HCT116 (cell line): ENCODE measurements around the gene RASSF3. TPM values are rescaled to one million over a fixed set of nuclear protein-coding genes. Genes with fewer than 3 reads are reported as not detected.

Source experiments
- ATAC-seq: fragments of 200-7000 bp; cut with Tn5 transposase; 2 replicates; pipeline ENCODE4 v1.9.1; 2020; ENCODE audit warnings: mild to moderate bottlenecking, moderate library complexity
- BruUV-seq: library from RNA; stranded (reverse); fragments of 400-500 nt; replicated peaks from 2 replicates; lab custom pipeline; 2021; lab: Mats Ljungman, UMichigan
- CTCF ChIA-PET: fragments of 300-600 bp; sonication (Branson Sonifier 250); formaldehyde crosslinking; loops from one replicate; lab custom pipeline; 2021; ENCODE audit warnings: antibody characterized with exemption; lab: Charles Lee
- POLR2A ChIA-PET: fragments of 300-600, 350-600 bp; sonication (Branson Sonifier 250); formaldehyde crosslinking; loops from one replicate; lab custom pipeline; 2021; ENCODE audit warnings: antibody characterized with exemption; lab: Charles Lee
- RAD21 ChIA-PET, 2 experiments: fragments of 300-600 bp; sonication (Branson Sonifier 250); formaldehyde crosslinking; loops; one replicate each; lab custom pipeline; 2023; ENCODE audit warnings: low total read pairs in 2 of 2; ENCODE audit not compliant: uncharacterized antibody in 2 of 2, unreplicated experiment in 2 of 2, low non-redundant PET in 1 of 2; lab: Charles Lee
- DNase-seq: peaks from one replicate; pipeline ENCODE4 v3.0.0-alpha.2; 2010; ENCODE audit warnings: low read depth, low spot score
- H2AFZ ChIP-seq: fragments of 200-600 bp; shearing (Covaris generic), sonication (generic); 2 replicates; pipeline ENCODE4 v1.6.1; 2017; ENCODE audit warnings: low read depth, mixed run types, mixed read lengths, antibody characterized with exemption, low read length; ENCODE audit not compliant: poor library complexity, severe bottlenecking
- H3K27ac ChIP-seq: 2 replicates; pipeline ENCODE4 v1.5.1; 2012; ENCODE audit warnings: low read depth, low read length
- H3K27me3 ChIP-seq: fragments of 200-600 bp; sonication (generic); 2 replicates; pipeline ENCODE4 v1.6.1; 2016; ENCODE audit warnings: mixed run types, low read length, mixed read lengths; ENCODE audit not compliant: insufficient read depth
- H3K36me3 ChIP-seq, 2 experiments: fragments of 200-500 bp in 1 of 2; fragments of 200-600 bp in 1 of 2; sonication (Bioruptor generic) in 1 of 2; sonication (generic) in 1 of 2; 2 replicates each; pipeline versions ENCODE4 v1.5.1 to v1.6.1; 2014 to 2016; ENCODE audit warnings: low read length in 2 of 2, inconsistent platforms in 1 of 2, mixed read lengths in 1 of 2, mixed run types in 1 of 2; ENCODE audit not compliant: insufficient read depth in 2 of 2, control insufficient read depth in 1 of 2
- H3K4me1 ChIP-seq, 2 experiments: fragments of 200-600 bp in 1 of 2; sonication (generic) in 1 of 2; 2 replicates each; pipeline versions ENCODE4 v1.5.1 to v1.6.1; 2012 to 2017; ENCODE audit warnings: low read length in 2 of 2, inconsistent platforms in 1 of 2, mild to moderate bottlenecking in 1 of 2, mixed read lengths in 1 of 2, mixed run types in 1 of 2, moderate library complexity in 1 of 2; ENCODE audit not compliant: insufficient read depth in 2 of 2, control insufficient read depth in 1 of 2
- H3K4me2 ChIP-seq: fragments of 200-600 bp; sonication (generic); 2 replicates; pipeline ENCODE4 v1.6.1; 2017; ENCODE audit warnings: mixed run types, low read length, mixed read lengths
- H3K4me3 ChIP-seq, 2 experiments: fragments of 200-600 bp in 1 of 2; sonication (generic) in 1 of 2; replicated peaks in 1 of 2; 2 replicates each; pipeline ENCODE4 v1.5.1; 2011 to 2016; ENCODE audit warnings: low read length in 2 of 2, control low read depth in 1 of 2, low read depth in 1 of 2, mild to moderate bottlenecking in 1 of 2, mixed read lengths in 1 of 2, mixed run types in 1 of 2
- H3K79me2 ChIP-seq: fragments of 200-600 bp; sonication (generic); 2 replicates; pipeline ENCODE4 v1.6.1; 2017; ENCODE audit warnings: mild to moderate bottlenecking, mixed run types, low read length, moderate library complexity, mixed read lengths; ENCODE audit not compliant: insufficient read depth
- H3K9ac ChIP-seq: fragments of 200-600 bp; sonication (generic); 2 replicates; pipeline ENCODE4 v1.6.1; 2016; ENCODE audit warnings: low read length, mixed read lengths
- H3K9me2 ChIP-seq: fragments of 200-600 bp; sonication (generic), shearing (Covaris generic); 2 replicates; pipeline ENCODE4 v1.6.1; 2017; ENCODE audit warnings: mixed run types, mild to moderate bottlenecking, moderate library complexity; ENCODE audit not compliant: insufficient read depth
- H3K9me3 ChIP-seq, 2 experiments: fragments of 200-500 bp in 1 of 2; fragments of 200-600 bp in 1 of 2; sonication (Bioruptor generic) in 1 of 2; sonication (generic) in 1 of 2; 2 replicates each; pipeline ENCODE4 v1.6.1; 2014 to 2017; ENCODE audit warnings: low read length in 2 of 2, mixed read lengths in 2 of 2, inconsistent platforms in 1 of 2, low read depth in 1 of 2, mild to moderate bottlenecking in 1 of 2, mixed run types in 1 of 2, moderate library complexity in 1 of 2; ENCODE audit not compliant: control insufficient read depth in 1 of 2, insufficient read depth in 1 of 2
- H4K20me1 ChIP-seq: fragments of 200-600 bp; sonication (generic), shearing (Covaris generic); 2 replicates; pipeline ENCODE4 v1.6.1; 2017; ENCODE audit warnings: mixed run types, mild to moderate bottlenecking, moderate library complexity; ENCODE audit not compliant: insufficient read depth
- ATF3 ChIP-seq: IDR thresholded peaks from 2 replicates; pipeline ENCODE4 v1.6.1; 2012
- CBX3 ChIP-seq: IDR thresholded peaks from 2 replicates; pipeline ENCODE4 v1.6.1; 2012; ENCODE audit warnings: low read depth
- CEBPB ChIP-seq: IDR thresholded peaks from 2 replicates; pipeline ENCODE4 v1.6.1; 2012; ENCODE audit warnings: low read depth
- CTCF ChIP-seq, 3 experiments: fragments of 200-600 bp in 1 of 3; sonication (generic) in 1 of 3; IDR thresholded peaks in 2 of 3; conservative IDR thresholded peaks in 1 of 3; 2 replicates each; pipeline ENCODE4 v1.5.1; 2012 to 2017; ENCODE audit warnings: low read depth in 2 of 3, low read length in 2 of 3, antibody characterized with exemption in 1 of 3, borderline replicate concordance in 1 of 3, control low read depth in 1 of 3, mild to moderate bottlenecking in 1 of 3, mixed read lengths in 1 of 3, mixed run types in 1 of 3, moderate library complexity in 1 of 3; ENCODE audit not compliant: insufficient read depth in 1 of 3
- EGR1 ChIP-seq: IDR thresholded peaks from 2 replicates; pipeline ENCODE4 v1.6.1; 2012; ENCODE audit warnings: low read depth
- EZH2 ChIP-seq: fragments of 200-600 bp; sonication (generic); IDR thresholded peaks from 2 replicates; pipeline ENCODE4 v1.6.1; 2017; ENCODE audit warnings: antibody characterized with exemption, mixed run types
- EZH2phosphoT487 ChIP-seq: fragments of 200-600 bp; IDR thresholded peaks from 2 replicates; pipeline ENCODE4 v1.6.1; 2018; ENCODE audit warnings: antibody characterized with exemption, borderline replicate concordance
- FOSL1 ChIP-seq: IDR thresholded peaks from 2 replicates; pipeline ENCODE4 v1.6.1; 2012; ENCODE audit warnings: low read depth
- MAX ChIP-seq: IDR thresholded peaks from 2 replicates; pipeline ENCODE4 v1.6.1; 2012
- POLR2A ChIP-seq: IDR thresholded peaks from 2 replicates; pipeline ENCODE4 v1.7.0; 2011; ENCODE audit warnings: borderline replicate concordance; ENCODE audit not compliant: insufficient read depth, insufficient read length; ENCODE audit errors: extremely low read depth
- POLR2AphosphoS5 ChIP-seq: IDR thresholded peaks from 2 replicates; pipeline ENCODE4 v1.6.1; 2011; ENCODE audit warnings: mild to moderate bottlenecking, low read depth, low read length, moderate library complexity
- RAD21 ChIP-seq: IDR thresholded peaks from 2 replicates; pipeline ENCODE4 v1.6.1; 2012; ENCODE audit warnings: low read depth, mild to moderate bottlenecking
- REST ChIP-seq: IDR thresholded peaks from 2 replicates; pipeline ENCODE4 v1.6.1; 2012; ENCODE audit warnings: low read depth
- SP1 ChIP-seq: IDR thresholded peaks from 2 replicates; pipeline ENCODE4 v1.6.1; 2012; ENCODE audit warnings: low read depth
- SRF ChIP-seq: IDR thresholded peaks from 2 replicates; pipeline ENCODE4 v1.6.1; 2012; ENCODE audit warnings: low read depth
- YY1 ChIP-seq: IDR thresholded peaks from 2 replicates; pipeline ENCODE4 v1.6.1; 2011; ENCODE audit warnings: low read length, low read depth, moderate library complexity, mild to moderate bottlenecking; ENCODE audit not compliant: insufficient replicate concordance; ENCODE audit errors: extremely low read depth
- ZBTB33 ChIP-seq: IDR thresholded peaks from 2 replicates; pipeline ENCODE4 v1.6.1; 2011; ENCODE audit warnings: mild to moderate bottlenecking, low read length, moderate library complexity; ENCODE audit not compliant: insufficient replicate concordance; ENCODE audit errors: extremely low read depth
- ZNF274 ChIP-seq: fragments of 200-500 bp; sonication (Bioruptor generic); IDR thresholded peaks from 2 replicates; pipeline ENCODE4 v1.6.1; 2014; ENCODE audit warnings: mild to moderate bottlenecking, low read depth, low read length, inconsistent platforms
- intact Hi-C: fragments of 100-400 bp; cut with micrococcal nuclease; formaldehyde crosslinking; loops from 2 replicates; pipeline ENCODE4 v1.10.0; 2022
- total RNA-seq: library from RNA; stranded (reverse); gene quantifications from one replicate; pipeline ENCODE4 v1.2.1, GENCODE V29; 2021; ENCODE audit not compliant: unreplicated experiment

RASSF3 gene
- total RNA-seq, 1 experiment from 2014 or later: 67.1 TPM

- DNase-seq: no peak
- RAD21 ChIA-PET: no interaction called here
- Histone ChIP-seq H3K9me2 (no peaks in the 10 kb centered on the region), H3K4me3 (no peak overlapping the region), H3K27ac (no peak overlapping the region), H3K36me3 (peaks cover 4 to 5% of the 10 kb centered on the region in 2 experiments; a peak in 2 of 4 replicates), H3K9ac (no peak overlapping the region), H3K79me2 (peaks cover 75% of the 10 kb centered on the region), H3K27me3 (no peaks in the 10 kb centered on the region), H3K4me2 (peak overlapping the region; percentile 91; the same call in 1 of the 2 replicates), H3K4me1 (peaks cover 6 to 34% of the 10 kb centered on the region in 2 experiments), H2AFZ (no peak overlapping the region), H4K20me1 (no peaks in the 10 kb centered on the region), H3K9me3 (no peaks in the 10 kb centered on the region)
- BruUV-seq: no TSS peak
- intact Hi-C loops: no loop called here
- TF ChIP-seq ZBTB33: no peak
- TF ChIP-seq CEBPB: no peak
- no peak for TF ChIP-seq SRF
- TF ChIP-seq ZNF274: no peak
- TF ChIP-seq ATF3: no peak
- no peak for TF ChIP-seq YY1
- TF ChIP-seq POLR2A: no peak
- TF ChIP-seq RAD21: no peak
- no peak for TF ChIP-seq FOSL1
- TF ChIP-seq MAX: no peak
- no peak for TF ChIP-seq SP1
- no peak for TF ChIP-seq CBX3
- no peak for TF ChIP-seq EGR1
- TF ChIP-seq REST: no peak
- no peak for TF ChIP-seq EZH2phosphoT487
- TF ChIP-seq CTCF (IDR thresholded peaks at IDR 0.05 in 2 of 3, conservative IDR thresholded peaks at IDR 0.05 in 1 of 3; ENCODE audit: borderline replicate concordance in 1 of 3, insufficient read depth in 1 of 3, low read depth in 2 of 3, low read length in 2 of 3): no peak
- TF ChIP-seq POLR2AphosphoS5: no peak
- TF ChIP-seq EZH2: no peak
- no peak for ATAC-seq
- CTCF ChIA-PET: no interaction called here
- POLR2A ChIA-PET: no interaction called here
Observed at GRCh38 chr12:64612843-64613242, 2.5 kb downstream of the RASSF3 start.
